ENCODE measurements around the gene ALDH3A1.

The ALDH3A1 gene

DNA sequence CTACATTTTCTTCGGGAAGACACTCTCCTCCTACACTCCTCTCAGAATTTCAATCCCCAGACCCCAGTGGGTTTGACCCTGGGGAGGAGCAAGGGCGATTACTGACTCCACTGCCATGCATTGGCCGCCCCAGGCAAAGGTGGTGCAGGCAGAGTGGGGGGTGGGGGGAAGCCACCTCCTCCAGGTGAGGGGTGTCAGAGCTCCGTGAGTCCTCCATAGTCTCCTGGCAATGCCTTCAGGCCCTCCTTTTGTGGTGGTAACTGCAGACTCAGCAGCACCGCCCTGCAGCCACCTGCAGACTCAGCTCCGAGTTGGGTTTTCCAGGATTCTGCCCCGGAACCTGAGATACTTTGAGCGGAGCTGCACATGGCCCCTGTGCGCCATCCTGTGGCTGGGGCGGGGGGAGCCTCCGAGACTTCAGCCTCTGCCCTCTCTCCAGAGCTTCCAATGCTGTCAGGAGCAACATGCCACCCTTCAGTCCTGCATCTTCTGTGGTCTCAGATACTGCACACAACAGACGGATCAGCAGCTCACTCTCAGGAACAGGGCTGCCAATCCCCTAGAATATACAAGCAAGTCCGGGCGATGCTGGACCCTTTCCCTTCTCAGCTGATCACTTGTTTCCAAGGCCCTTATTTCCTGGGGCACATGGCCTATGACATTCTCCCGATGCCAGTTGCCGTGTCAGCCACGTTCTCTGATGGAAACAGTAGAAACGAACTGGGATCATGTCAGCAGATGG lies 29.3 kb downstream of the ALDH3A1 start:
- no peak for ATAC-seq

- ATAC-seq, result no peak
Observed at GRCh38 chr17:19718041-19718612, 30.0 kb downstream of the ALDH3A1 start.

DNA sequence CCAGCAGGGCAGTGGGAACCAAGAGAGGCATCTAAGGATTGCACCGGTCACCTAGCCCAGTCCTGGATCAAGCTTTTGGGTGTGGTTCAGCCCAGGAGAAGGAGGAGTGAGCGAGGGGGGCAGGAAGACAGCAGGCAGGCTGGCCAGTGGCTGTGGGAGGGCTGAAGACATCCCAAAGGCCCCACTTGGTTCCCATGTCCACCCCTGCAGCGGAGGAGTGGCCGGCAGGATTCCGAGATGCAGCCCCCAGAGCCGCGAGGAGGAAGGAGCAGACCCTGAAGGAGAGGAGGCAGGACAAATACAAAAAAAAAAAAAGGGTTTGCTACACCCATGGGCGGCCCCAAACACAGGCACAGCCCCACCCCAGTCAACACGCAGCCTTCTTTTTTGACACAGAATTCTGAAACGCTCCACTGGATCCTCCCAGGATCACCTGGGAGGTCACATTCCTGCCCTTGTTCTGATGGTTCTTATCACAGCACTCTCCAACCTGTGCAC lies 30.6 kb downstream of the ALDH3A1 start:
- ATAC-seq, result no peak

GRCh38 chr17:19717031-19717360 lies 31.1 kb downstream of the ALDH3A1 start:
- no peak for ATAC-seq

DNA sequence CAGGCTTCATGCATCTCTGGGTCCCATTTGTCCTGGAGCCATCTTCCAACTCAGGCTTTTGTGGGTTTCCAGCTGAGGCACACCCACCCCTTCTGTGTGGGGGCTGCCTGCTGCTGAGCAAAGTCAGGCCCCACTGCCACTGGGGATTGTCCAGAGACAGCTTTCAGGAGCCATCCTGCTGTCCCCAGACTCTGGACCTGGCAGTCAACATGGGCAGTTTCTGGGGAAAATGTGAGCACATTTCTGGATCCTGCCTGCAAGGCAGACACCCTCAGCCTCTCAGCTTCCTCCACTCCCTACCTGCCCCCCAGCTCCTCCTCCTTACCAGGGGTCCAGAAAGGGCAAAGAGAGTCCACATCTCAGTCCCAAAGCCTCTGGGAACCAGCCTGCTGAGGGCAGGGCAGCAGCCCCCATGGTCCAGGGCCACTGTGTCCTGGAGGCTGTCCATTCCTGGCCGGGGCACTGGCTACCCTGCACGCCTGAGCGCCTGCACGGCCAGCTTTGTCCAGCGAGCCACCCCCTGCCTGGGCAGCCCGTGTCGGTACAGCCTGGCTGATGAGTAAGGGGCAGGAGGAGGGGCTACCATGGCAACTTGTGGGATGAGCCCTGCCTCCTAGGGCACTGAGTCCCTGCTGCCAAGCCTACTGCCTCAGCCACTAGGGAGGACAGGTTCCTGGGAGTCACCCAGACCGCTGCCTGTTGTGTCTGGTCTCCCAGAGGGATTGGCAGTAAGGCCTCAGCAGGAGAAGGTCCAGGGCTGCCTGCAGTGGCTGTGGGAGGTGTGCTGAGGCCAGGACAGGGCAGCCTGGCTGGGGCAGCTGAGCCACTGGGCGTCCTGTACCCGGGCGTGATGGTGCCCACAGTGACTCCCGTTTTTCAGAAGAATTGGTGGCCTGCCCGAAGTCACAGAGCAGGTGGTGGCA lies 31.7 kb downstream of the ALDH3A1 start, which contains the start of gene SLC47A2:
Gene SLC47A2 (minus strand): TSS at position 477 of the 923 bp plus-strand sequence. CDS start 29 bp downstream, at position 448.
- ATAC-seq, result no peak

GRCh38 chr17:19714542-19715411 lies 33.3 kb downstream of the ALDH3A1 start:
- ATAC-seq, result no peak

- ATAC-seq, result no peak
Observed at GRCh38 chr17:19713901-19714361, 34.2 kb downstream of the ALDH3A1 start.

GRCh38 chr17:19713462-19713861 lies 34.6 kb downstream of the ALDH3A1 start:
- no peak for ATAC-seq

- no peak for ATAC-seq
Observed at GRCh38 chr17:19712436-19713004, 35.6 kb downstream of the ALDH3A1 start.

GRCh38 chr17:19709841-19710240 lies 38.3 kb downstream of the ALDH3A1 start:
- no peak for ATAC-seq

DNA sequence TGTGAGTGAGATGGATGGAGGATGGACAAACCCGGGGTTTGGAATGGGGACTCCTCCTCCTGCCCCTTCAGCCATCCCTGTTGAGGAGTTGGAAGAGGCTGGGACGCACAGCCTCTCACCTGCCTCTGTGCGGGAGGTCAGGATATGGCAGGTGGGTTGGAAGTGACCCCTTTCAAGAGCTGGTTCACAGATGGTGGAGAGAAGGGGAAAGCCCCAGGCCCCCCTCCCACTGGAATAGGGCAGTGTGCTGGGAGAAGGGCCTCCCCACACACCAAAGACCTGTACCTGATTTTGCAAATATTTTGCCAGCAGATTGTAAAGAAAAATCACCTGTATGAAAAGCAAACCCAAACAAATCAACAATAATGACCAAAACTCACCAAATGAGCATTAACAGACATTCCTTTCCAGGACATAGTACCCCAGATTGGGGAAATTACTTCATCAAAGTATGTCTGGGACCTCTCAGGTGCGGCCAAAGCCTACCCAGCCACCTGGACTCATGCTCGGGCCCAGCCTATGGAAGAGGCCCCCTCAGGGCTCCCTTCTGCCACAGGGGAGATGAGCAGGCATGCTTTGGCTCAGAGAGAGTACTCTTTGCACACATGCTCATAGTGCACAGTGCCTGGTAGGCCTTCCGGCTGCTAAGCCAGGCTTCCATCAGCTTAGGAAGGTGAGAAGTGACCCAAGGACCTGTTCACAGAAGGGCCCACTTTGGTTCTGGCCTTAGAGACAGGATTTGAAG lies 39.5 kb downstream of the ALDH3A1 start:
- ATAC-seq, result no peak

GRCh38 chr17:19707728-19708221 lies 40.3 kb downstream of the ALDH3A1 start:
- no peak for ATAC-seq

DNA sequence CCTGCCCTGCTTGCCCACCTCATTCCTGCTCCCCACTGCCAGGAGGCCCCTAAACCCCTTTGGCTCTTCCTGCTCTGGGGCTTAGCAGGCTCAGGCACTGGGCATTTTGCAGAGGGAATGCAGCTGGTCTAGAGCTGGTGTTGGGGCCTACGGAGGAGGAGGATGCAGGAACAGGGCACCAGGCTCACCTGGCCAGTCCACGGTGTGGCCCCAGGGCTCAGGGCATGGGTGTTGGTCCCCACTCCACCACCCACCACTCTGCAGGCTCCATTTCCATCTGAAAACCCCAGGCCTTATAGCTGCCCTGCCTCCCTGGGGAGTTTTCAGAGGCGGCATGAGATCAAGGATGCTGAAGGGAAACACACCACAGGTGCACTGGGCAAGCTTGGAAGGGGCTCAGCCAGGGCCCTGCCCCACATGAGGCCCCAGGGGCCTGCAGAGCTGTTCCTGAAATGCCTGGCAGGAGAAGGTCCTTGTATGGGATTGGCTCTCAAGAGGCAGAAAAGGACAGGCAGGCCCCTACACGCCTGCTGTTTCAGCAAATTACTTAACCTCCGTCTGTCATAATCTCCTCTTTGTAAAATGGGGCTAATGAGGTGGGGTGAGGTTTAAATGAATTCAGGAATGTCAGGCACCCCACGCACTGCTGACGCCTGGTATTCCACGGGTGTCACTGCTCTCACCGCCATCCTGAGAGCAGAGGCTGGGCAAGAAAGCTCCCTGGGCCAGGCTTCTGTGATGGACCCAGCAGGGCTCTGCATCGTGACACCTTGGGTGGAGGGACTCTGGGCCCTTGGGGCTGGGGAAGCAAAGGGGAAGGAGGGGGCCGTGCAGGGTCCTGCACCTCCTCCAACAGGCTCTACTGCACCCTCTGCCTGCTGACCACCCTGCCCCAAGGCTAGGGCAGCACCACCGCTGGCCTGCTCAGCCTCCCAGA lies 41.0 kb downstream of the ALDH3A1 start:
- ATAC-seq, result no peak

- no peak for ATAC-seq
Observed at GRCh38 chr17:19705771-19706770, 42.0 kb downstream of the ALDH3A1 start.

- ATAC-seq, result no peak
Observed at GRCh38 chr17:19705201-19705600, 42.9 kb downstream of the ALDH3A1 start.

DNA sequence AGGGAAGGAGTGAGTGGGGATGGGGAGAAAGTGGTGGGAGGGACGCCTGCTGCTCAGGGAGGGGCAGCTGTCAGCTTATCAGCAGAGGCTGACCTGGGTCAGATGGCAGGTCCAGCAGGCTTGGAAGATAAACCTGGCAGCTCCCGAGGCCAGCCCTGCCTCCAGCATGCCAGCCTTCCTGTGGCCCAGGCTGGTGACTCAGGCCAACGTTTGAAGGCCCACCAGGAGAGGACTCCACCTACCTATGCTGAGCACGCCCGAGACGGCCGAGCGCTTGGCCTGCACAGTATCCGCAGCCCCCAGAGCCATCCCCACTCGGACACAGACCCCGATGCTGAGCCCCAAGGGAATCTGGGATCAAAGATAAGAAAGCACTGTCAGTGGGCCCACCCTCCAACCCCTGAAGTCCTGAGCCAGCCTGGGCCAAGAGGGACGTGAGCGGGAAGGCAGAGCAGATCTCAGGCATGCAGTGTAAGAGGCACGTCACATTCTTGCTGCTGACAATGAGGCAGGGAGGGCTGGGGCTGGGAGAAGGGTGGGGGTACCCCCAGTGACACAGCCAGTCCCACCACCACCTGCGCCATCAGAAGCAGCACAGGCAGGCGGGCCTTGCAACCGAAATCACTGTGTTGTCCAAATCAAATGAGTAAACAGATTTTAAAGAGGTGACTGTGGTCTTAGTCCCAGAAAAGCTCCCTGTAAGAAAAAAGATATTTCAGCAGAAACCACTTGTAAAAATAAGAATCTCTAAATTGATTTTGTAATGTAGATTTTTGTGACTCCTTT lies 44.1 kb downstream of the ALDH3A1 start:
- ATAC-seq, result no peak

DNA sequence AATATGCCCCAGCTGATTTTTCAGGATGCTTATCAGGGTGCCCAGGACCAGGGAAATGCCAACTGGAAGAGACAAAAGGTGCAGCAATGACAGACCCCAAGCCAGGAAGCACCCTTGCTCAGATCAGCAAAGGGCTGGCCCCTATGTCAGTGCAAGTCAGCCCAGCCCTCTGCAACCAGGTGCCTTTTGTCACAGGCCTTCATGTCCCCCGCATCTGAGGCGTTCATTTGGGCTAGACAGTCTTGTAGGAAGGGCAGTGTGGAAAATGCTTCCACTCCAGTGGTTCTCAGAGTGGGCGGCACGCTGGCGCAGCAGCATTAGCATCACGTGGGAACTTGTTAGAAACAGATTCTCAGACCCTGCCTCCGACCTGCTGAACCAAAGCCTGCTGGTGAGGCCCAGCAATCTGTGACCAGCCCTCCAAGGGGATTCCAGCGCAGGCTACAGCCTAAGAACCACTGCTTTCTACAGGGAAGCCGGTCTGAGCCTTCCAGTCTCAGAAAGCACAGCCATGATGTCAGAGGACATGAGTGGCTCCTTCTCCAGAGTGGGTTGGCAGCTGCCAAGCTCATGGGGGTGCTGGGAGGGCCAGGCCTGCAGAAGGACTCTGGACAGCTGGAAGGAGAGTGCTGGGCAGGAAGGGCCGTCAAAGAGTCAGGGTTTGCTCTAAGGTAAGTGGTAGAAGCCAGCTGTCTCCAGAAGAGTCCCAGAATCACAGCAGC lies 44.8 kb downstream of the ALDH3A1 start:
- ATAC-seq, result no peak
